Measurements from ENCODE around the gene CDRT4.
A peak's percentile ranks its signal among the peaks of the same experiment; 100 is the strongest.
"Not testable (repeated sequence)": the region's sequence is repeated elsewhere in the genome, so short reads cannot be mapped to it uniquely, and the experiment has no call there.

Gene CDRT4

GRCh38 chr17:15439205-15439985, 28.0 kb downstream of the CDRT4 start:
- H3K9ac ChIP-seq (ENCODE audit: low read length); H3K9me3 ChIP-seq (ENCODE audit: low read length); H3K36me3 ChIP-seq (ENCODE audit: insufficient read depth, low read length); H3K27ac ChIP-seq (ENCODE audit: low read depth, low read length); H3K4me3 ChIP-seq (ENCODE audit: low read depth in 1 of 2, low read length in 2 of 2); H3K27me3 ChIP-seq (ENCODE audit: control insufficient read depth in 1 of 2, insufficient read depth in 2 of 2, low read length in 2 of 2): not testable (repeated sequence)
- H3K4me1 ChIP-seq (ENCODE audit: insufficient read depth, low read length) = peaks cover 21% of the 10 kb centered on the region

GRCh38 chr17:15438491-15439105, 28.8 kb downstream of the CDRT4 start:
- Histone ChIP-seq H3K9ac (ENCODE audit: low read length) (no peak overlapping the region), H3K27me3 (ENCODE audit: control insufficient read depth in 1 of 2, insufficient read depth in 2 of 2, low read length in 2 of 2) (no peaks in the 10 kb centered on the region), H3K4me3 (ENCODE audit: low read depth in 1 of 2, low read length in 2 of 2) (no peak overlapping the region), H3K36me3 (ENCODE audit: insufficient read depth, low read length) (no peaks in the 10 kb centered on the region), H3K9me3 (ENCODE audit: low read length) (no peaks in the 10 kb centered on the region), H3K4me1 (ENCODE audit: insufficient read depth, low read length) (peaks cover 29% of the 10 kb centered on the region), H3K27ac (ENCODE audit: low read depth, low read length) (no peak overlapping the region)

GRCh38 chr17:15437303-15437635, 30.2 kb downstream of the CDRT4 start:
- Histone ChIP-seq H3K9ac (ENCODE audit: low read length) (no peak overlapping the region), H3K4me3 (ENCODE audit: low read depth in 1 of 2, low read length in 2 of 2) (no peak overlapping the region), H3K27me3 (ENCODE audit: control insufficient read depth in 1 of 2, insufficient read depth in 2 of 2, low read length in 2 of 2) (no peaks in the 10 kb centered on the region), H3K9me3 (ENCODE audit: low read length) (no peaks in the 10 kb centered on the region), H3K4me1 (ENCODE audit: insufficient read depth, low read length) (peaks cover 35% of the 10 kb centered on the region), H3K36me3 (ENCODE audit: insufficient read depth, low read length) (no peaks in the 10 kb centered on the region), H3K27ac (ENCODE audit: low read depth, low read length) (no peak overlapping the region)

GRCh38 chr17:15436473-15437302, 30.7 kb downstream of the CDRT4 start:
- Histone ChIP-seq H3K36me3 (ENCODE audit: insufficient read depth, low read length) (no peaks in the 10 kb centered on the region), H3K9ac (ENCODE audit: low read length) (no peak overlapping the region), H3K4me1 (ENCODE audit: insufficient read depth, low read length) (peaks cover 39% of the 10 kb centered on the region), H3K4me3 (ENCODE audit: low read depth in 1 of 2, low read length in 2 of 2) (no peak overlapping the region), H3K9me3 (ENCODE audit: low read length) (no peaks in the 10 kb centered on the region), H3K27me3 (ENCODE audit: control insufficient read depth in 1 of 2, insufficient read depth in 2 of 2, low read length in 2 of 2) (no peaks in the 10 kb centered on the region), H3K27ac (ENCODE audit: low read depth, low read length) (no peak overlapping the region)

- Histone ChIP-seq H3K27me3 (ENCODE audit: control insufficient read depth in 1 of 2, insufficient read depth in 2 of 2, low read length in 2 of 2) (no peaks in the 10 kb centered on the region), H3K4me3 (ENCODE audit: low read depth in 1 of 2, low read length in 2 of 2) (no peak overlapping the region), H3K9ac (ENCODE audit: low read length) (no peak overlapping the region), H3K9me3 (ENCODE audit: low read length) (no peaks in the 10 kb centered on the region), H3K27ac (ENCODE audit: low read depth, low read length) (peak overlapping the region; percentile 69), H3K36me3 (ENCODE audit: insufficient read depth, low read length) (no peaks in the 10 kb centered on the region), H3K4me1 (ENCODE audit: insufficient read depth, low read length) (peaks cover 50% of the 10 kb centered on the region)
Measured at GRCh38 chr17:15434956-15435355, 32.5 kb downstream of the CDRT4 start.

GRCh38 chr17:15432807-15433611, 34.4 kb downstream of the CDRT4 start:
- Histone ChIP-seq H3K9ac (ENCODE audit: low read length) (no peak overlapping the region), H3K36me3 (ENCODE audit: insufficient read depth, low read length) (no peaks in the 10 kb centered on the region), H3K4me3 (ENCODE audit: low read depth in 1 of 2, low read length in 2 of 2) (no peak overlapping the region), H3K27me3 (ENCODE audit: control insufficient read depth in 1 of 2, insufficient read depth in 2 of 2, low read length in 2 of 2) (no peaks in the 10 kb centered on the region), H3K9me3 (ENCODE audit: low read length) (no peaks in the 10 kb centered on the region), H3K4me1 (ENCODE audit: insufficient read depth, low read length) (peaks cover 50% of the 10 kb centered on the region), H3K27ac (ENCODE audit: low read depth, low read length) (peak overlapping the region; percentile 59)

- no peaks in the 10 kb centered on the region for H3K27me3 ChIP-seq (ENCODE audit: control insufficient read depth in 1 of 2, insufficient read depth in 2 of 2, low read length in 2 of 2)
- H3K27ac ChIP-seq (ENCODE audit: low read depth, low read length) = peak overlapping the region; percentile 59
- H3K9me3 ChIP-seq (ENCODE audit: low read length) = no peaks in the 10 kb centered on the region
- H3K9ac ChIP-seq (ENCODE audit: low read length) = no peak overlapping the region
- no peaks in the 10 kb centered on the region for H3K36me3 ChIP-seq (ENCODE audit: insufficient read depth, low read length)
- no peak overlapping the region for H3K4me3 ChIP-seq (ENCODE audit: low read depth in 1 of 2, low read length in 2 of 2)
- H3K4me1 ChIP-seq (ENCODE audit: insufficient read depth, low read length) = peaks cover 48% of the 10 kb centered on the region
Measured at GRCh38 chr17:15431766-15432165, 35.7 kb downstream of the CDRT4 start.

GRCh38 chr17:15431196-15431595, 36.2 kb downstream of the CDRT4 start:
- no peaks in the 10 kb centered on the region for H3K9me3 ChIP-seq (ENCODE audit: low read length)
- peak overlapping the region; percentile 46 for H3K9ac ChIP-seq (ENCODE audit: low read length)
- H3K27me3 ChIP-seq (ENCODE audit: control insufficient read depth in 1 of 2, insufficient read depth in 2 of 2, low read length in 2 of 2) = no peaks in the 10 kb centered on the region
- H3K4me3 ChIP-seq (ENCODE audit: low read depth in 1 of 2, low read length in 2 of 2) = no peak overlapping the region
- H3K4me1 ChIP-seq (ENCODE audit: insufficient read depth, low read length) = peaks cover 42% of the 10 kb centered on the region
- H3K27ac ChIP-seq (ENCODE audit: low read depth, low read length) = peak overlapping the region; percentile 65
- H3K36me3 ChIP-seq (ENCODE audit: insufficient read depth, low read length) = no peaks in the 10 kb centered on the region

- Histone ChIP-seq H3K4me1 (ENCODE audit: insufficient read depth, low read length) (no peaks in the 10 kb centered on the region), H3K4me3 (ENCODE audit: low read depth in 1 of 2, low read length in 2 of 2) (no peak overlapping the region), H3K9ac (ENCODE audit: low read length) (no peak overlapping the region), H3K27me3 (ENCODE audit: control insufficient read depth in 1 of 2, insufficient read depth in 2 of 2, low read length in 2 of 2) (no peaks in the 10 kb centered on the region), H3K9me3 (ENCODE audit: low read length) (no peaks in the 10 kb centered on the region), H3K36me3 (ENCODE audit: insufficient read depth, low read length) (no peaks in the 10 kb centered on the region), H3K27ac (ENCODE audit: low read depth, low read length) (no peak overlapping the region)
Measured at GRCh38 chr17:15424521-15424920, 42.9 kb downstream of the CDRT4 start.

- Histone ChIP-seq H3K9ac (ENCODE audit: low read length) (no peak overlapping the region), H3K4me3 (ENCODE audit: low read depth in 1 of 2, low read length in 2 of 2) (no peak overlapping the region), H3K36me3 (ENCODE audit: insufficient read depth, low read length) (no peaks in the 10 kb centered on the region), H3K4me1 (ENCODE audit: insufficient read depth, low read length) (no peaks in the 10 kb centered on the region), H3K27me3 (ENCODE audit: control insufficient read depth in 1 of 2, insufficient read depth in 2 of 2, low read length in 2 of 2) (no peaks in the 10 kb centered on the region), H3K27ac (ENCODE audit: low read depth, low read length) (no peak overlapping the region), H3K9me3 (ENCODE audit: low read length) (no peaks in the 10 kb centered on the region)
Measured at GRCh38 chr17:15422392-15422965, 44.9 kb downstream of the CDRT4 start.

GRCh38 chr17:15418781-15419180, 48.6 kb downstream of the CDRT4 start:
- no peak overlapping the region for H3K4me3 ChIP-seq (ENCODE audit: low read depth in 1 of 2, low read length in 2 of 2)
- no peak overlapping the region for H3K9ac ChIP-seq (ENCODE audit: low read length)
- H3K9me3 ChIP-seq (ENCODE audit: low read length) = no peaks in the 10 kb centered on the region
- H3K27ac ChIP-seq (ENCODE audit: low read depth, low read length) = no peak overlapping the region
- H3K36me3 ChIP-seq (ENCODE audit: insufficient read depth, low read length) = no peaks in the 10 kb centered on the region
- H3K27me3 ChIP-seq (ENCODE audit: control insufficient read depth in 1 of 2, insufficient read depth in 2 of 2, low read length in 2 of 2) = no peaks in the 10 kb centered on the region
- H3K4me1 ChIP-seq (ENCODE audit: insufficient read depth, low read length) = no peaks in the 10 kb centered on the region

Data from muscle layer of colon (tissue), 2 donors.